Peyer's patch (tissue), 4 donors: ENCODE results near the gene KCNK10.

Experiments
- CTCF ChIP-seq, 6 experiments: fragments of 450-650 bp in 4 of 6; fragments of 200-600 bp in 2 of 6; sonication (generic) in 1 of 6; IDR thresholded peaks; one replicate each; pipeline ENCODE4 v1.5.1; 2017 to 2019; ENCODE audit warnings: antibody characterized with exemption in 6 of 6, mild to moderate bottlenecking in 3 of 6, moderate library complexity in 1 of 6
- POLR2A ChIP-seq, 2 donors: fragments of 450-650 bp; IDR thresholded peaks; one replicate each; pipeline ENCODE4 v1.5.1; 2017; ENCODE audit warnings: antibody characterized with exemption in 2 of 2, mild to moderate bottlenecking in 2 of 2, moderate library complexity in 2 of 2

GRCh38 chr14:88316521-88316920 is 6.5 kb downstream of the KCNK10 start:
- TF ChIP-seq POLR2A (IDR thresholded peaks at IDR 0.05) (no peak), CTCF (IDR thresholded peaks at IDR 0.05) (no peak)
